MCF 10A (cell line): Measurements from ENCODE around the gene RBM39. TPM values are rescaled to one million over a fixed set of nuclear protein-coding genes. Genes with fewer than 3 reads are reported as not detected.
"Not testable (repeated sequence)": the region's sequence is repeated elsewhere in the genome, so short reads cannot be mapped to it uniquely, and the experiment has no call there.

Source experiments
- BruUV-seq: library from RNA; stranded (reverse); fragments of 400-500 nt; replicated peaks from 2 replicates; lab custom pipeline; 2021; lab: Mats Ljungman, UMichigan
- CTCF ChIA-PET: fragments of 300-600 bp; sonication (Branson Sonifier 250); formaldehyde crosslinking; extraction: SDS; loops from one replicate; lab custom pipeline; 2021; ENCODE audit warnings: antibody characterized with exemption, inconsistent platforms; lab: Yijun Ruan, JAX
- POLR2A ChIA-PET: fragments of 300-600, 350-650 bp; sonication (Branson Sonifier 250); formaldehyde crosslinking; extraction: SDS; loops from one replicate; lab custom pipeline; 2020; ENCODE audit warnings: antibody characterized with exemption, inconsistent platforms; lab: Yijun Ruan, JAX
- DNase-seq: peaks from one replicate; pipeline ENCODE4 v3.0.0-alpha.2; 2018; ENCODE audit not compliant: unreplicated experiment
- H3K27ac Mint-ChIP-seq: one replicate; pipeline ENCODE4 v1.8.0; 2022; ENCODE audit warnings: mild to moderate bottlenecking, low read depth, mixed read lengths; ENCODE audit not compliant: unreplicated experiment
- H3K27me3 Mint-ChIP-seq: one replicate; pipeline ENCODE4 v1.8.0; 2022; ENCODE audit warnings: mixed read lengths; ENCODE audit not compliant: insufficient read depth, unreplicated experiment
- H3K36me3 Mint-ChIP-seq: one replicate; pipeline ENCODE4 v1.8.0; 2022; ENCODE audit warnings: mild to moderate bottlenecking, moderate library complexity, mixed read lengths; ENCODE audit not compliant: insufficient read depth, unreplicated experiment
- H3K4me1 Mint-ChIP-seq: one replicate; pipeline ENCODE4 v1.8.0; 2022; ENCODE audit warnings: mixed read lengths; ENCODE audit not compliant: insufficient read depth, unreplicated experiment
- H3K4me3 Mint-ChIP-seq: one replicate; pipeline ENCODE4 v1.8.0; 2022; ENCODE audit warnings: mild to moderate bottlenecking, moderate library complexity, mixed read lengths; ENCODE audit not compliant: unreplicated experiment
- H3K9me3 Mint-ChIP-seq: one replicate; pipeline ENCODE4 v1.8.0; 2022; ENCODE audit warnings: mixed read lengths; ENCODE audit not compliant: unreplicated experiment
- intact Hi-C: fragments of 100-400 bp; cut with micrococcal nuclease; formaldehyde crosslinking; loops from 2 replicates; pipeline ENCODE4 v1.14.1; 2022
- total RNA-seq: library from RNA; stranded (reverse); gene quantifications from 2 replicates; pipeline ENCODE4 v1.2.3, GENCODE V29; 2022
- TF ChIP-seq, protein P1 (sequence below): fragments of 200-600 bp; IDR thresholded peaks from one replicate; pipeline ENCODE4 v1.8.0; 2022; ENCODE audit warnings: antibody characterized with exemption, mild to moderate bottlenecking; ENCODE audit not compliant: unreplicated experiment

Gene RBM39
- total RNA-seq, 1 experiment from 2014 or later: 438 TPM

DNA sequence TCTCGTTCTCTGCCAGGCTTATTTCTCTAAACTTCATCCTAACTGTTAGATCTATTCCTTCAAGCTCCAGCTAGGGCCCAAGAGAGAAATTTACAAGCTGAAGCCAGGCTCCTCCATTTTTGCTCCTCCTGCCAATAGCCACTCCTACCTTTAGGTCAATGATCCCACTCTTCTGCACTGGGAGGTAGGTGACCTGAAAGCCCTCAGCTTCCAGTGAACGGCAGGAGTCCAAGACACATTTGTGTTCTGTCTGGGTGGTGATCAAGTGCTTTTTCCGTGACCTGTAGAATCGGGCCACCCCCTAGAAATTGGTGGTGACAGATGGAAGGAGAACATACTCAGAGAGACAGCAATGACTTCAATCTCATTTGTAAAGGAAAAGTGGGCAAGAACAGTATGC lies 51.8 kb downstream of the RBM39 start:
- TF ChIP-seq, protein P1, sequence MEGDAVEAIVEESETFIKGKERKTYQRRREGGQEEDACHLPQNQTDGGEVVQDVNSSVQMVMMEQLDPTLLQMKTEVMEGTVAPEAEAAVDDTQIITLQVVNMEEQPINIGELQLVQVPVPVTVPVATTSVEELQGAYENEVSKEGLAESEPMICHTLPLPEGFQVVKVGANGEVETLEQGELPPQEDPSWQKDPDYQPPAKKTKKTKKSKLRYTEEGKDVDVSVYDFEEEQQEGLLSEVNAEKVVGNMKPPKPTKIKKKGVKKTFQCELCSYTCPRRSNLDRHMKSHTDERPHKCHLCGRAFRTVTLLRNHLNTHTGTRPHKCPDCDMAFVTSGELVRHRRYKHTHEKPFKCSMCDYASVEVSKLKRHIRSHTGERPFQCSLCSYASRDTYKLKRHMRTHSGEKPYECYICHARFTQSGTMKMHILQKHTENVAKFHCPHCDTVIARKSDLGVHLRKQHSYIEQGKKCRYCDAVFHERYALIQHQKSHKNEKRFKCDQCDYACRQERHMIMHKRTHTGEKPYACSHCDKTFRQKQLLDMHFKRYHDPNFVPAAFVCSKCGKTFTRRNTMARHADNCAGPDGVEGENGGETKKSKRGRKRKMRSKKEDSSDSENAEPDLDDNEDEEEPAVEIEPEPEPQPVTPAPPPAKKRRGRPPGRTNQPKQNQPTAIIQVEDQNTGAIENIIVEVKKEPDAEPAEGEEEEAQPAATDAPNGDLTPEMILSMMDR: no peak
- Mint-ChIP-seq H3K36me3 (peaks cover 85% of the 10 kb centered on the region), H3K27ac (no peak overlapping the region), H3K4me1 (no peaks in the 10 kb centered on the region), H3K4me3 (no peak overlapping the region), H3K9me3 (no peaks in the 10 kb centered on the region), H3K27me3 (no peaks in the 10 kb centered on the region)
- ChIA-PET CTCF (no interaction called here), POLR2A (interaction anchor here (0.9 kb wide), 1 partner anchor 12 kb away, joined by 3 read pairs; no protein-coding TSS in a partner anchor)
- intact Hi-C loops: no loop called here
- no TSS peak for BruUV-seq
- DNase-seq: no peak

DNA sequence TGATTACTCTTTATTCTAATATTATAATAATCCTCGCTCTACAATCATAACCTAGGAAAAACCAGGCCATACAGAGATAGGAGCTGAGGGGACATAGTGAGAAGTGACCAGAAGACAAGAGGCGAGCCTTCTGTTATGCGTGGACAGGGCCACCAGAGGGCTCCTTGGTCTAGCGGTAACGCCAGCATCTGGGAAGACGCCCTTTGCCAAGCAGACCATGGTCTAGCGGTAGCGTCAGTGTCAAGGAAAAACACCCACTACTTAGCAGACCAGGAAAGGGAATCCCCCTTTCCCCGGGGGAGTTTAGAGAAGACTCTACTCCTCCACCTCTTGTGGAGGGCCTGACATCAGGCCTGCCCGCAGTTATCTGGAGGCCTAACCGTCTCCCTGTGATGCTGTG lies 55.2 kb downstream of the RBM39 start:
- H3K27me3 Mint-ChIP-seq, H3K27ac Mint-ChIP-seq, H3K4me3 Mint-ChIP-seq, H3K9me3 Mint-ChIP-seq, BruUV-seq, intact Hi-C loops, H3K4me1 Mint-ChIP-seq, DNase-seq: not testable (repeated sequence)
- TF ChIP-seq, protein P1: peak; percentile 40
- ChIA-PET POLR2A (interaction anchor here (0.7 to 1.8 kb wide), 2 partner anchors 13 to 24 kb away, joined by 3 to 9 read pairs; partner anchors contain the start of genes NFS1 and ROMO1), CTCF (interaction anchor here (0.6 kb wide), 1 partner anchor 749 kb away, joined by 5 read pairs; no protein-coding TSS in a partner anchor)
- peaks cover 85% of the 10 kb centered on the region for H3K36me3 Mint-ChIP-seq

DNA sequence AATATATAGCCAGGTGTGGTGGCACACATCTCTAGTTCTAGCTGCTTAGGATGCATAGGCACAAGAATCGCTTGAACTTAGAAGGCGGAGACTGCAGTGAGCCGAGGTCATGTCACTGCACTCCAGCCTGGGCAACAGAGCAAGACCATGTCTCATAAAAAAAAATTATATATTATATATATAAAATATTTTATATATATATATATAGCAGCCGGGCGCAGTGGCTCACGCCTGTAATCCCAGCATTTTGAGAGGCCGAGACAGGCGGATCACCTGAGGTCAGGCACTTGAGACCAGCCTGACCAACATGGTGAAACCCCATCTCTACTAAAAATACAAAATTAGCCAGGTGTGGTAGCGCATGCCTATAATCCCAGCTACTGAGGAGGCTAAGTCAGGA lies 56.7 kb downstream of the RBM39 start:
- H3K9me3 Mint-ChIP-seq, BruUV-seq, intact Hi-C loops, DNase-seq, H3K27me3 Mint-ChIP-seq, H3K27ac Mint-ChIP-seq, H3K4me1 Mint-ChIP-seq, H3K4me3 Mint-ChIP-seq: not testable (repeated sequence)
- peaks cover 71% of the 10 kb centered on the region for H3K36me3 Mint-ChIP-seq
- ChIA-PET POLR2A (interaction anchor here (1.5 kb wide), 1 partner anchor 17 kb away, joined by 8 read pairs; no protein-coding TSS in a partner anchor), CTCF (interaction anchor here (0.9 to 1.1 kb wide), 2 partner anchors 20 to 221 kb away, joined by 4 to 5 read pairs; no protein-coding TSS in a partner anchor)

DNA sequence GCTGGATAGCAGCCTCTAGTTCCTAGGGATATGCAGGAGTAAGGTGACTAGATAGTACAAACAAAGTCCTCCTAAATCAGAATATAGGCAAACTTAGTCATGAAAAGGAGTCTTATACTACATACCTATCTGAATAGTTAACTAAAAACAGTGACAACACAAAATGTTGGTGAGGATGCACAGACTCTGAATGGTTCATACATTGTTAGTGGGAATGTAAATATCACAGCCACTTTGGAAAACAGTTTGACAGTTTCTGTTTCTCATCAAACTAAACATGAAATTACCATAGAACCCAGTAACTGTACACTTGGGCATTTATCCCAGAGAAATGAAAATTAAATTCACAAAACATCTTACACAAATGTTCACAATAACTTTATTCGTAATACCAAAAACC lies 60.1 kb downstream of the RBM39 start:
- H3K27ac Mint-ChIP-seq: no peak overlapping the region
- CTCF ChIA-PET: no interaction called here
- DNase-seq: no peak
- H3K27me3 Mint-ChIP-seq: no peaks in the 10 kb centered on the region
- no peaks in the 10 kb centered on the region for H3K9me3 Mint-ChIP-seq
- no TSS peak for BruUV-seq
- peaks cover 60% of the 10 kb centered on the region for H3K36me3 Mint-ChIP-seq
- H3K4me1 Mint-ChIP-seq: no peaks in the 10 kb centered on the region
- H3K4me3 Mint-ChIP-seq: no peak overlapping the region
- intact Hi-C loops: no loop called here
- POLR2A ChIA-PET: interaction anchor here (0.7 kb wide), 1 partner anchor 33 kb away, joined by 3 read pairs; no protein-coding TSS in a partner anchor
- TF ChIP-seq, protein P1: no peak
